ENCODE measurements around the gene SLC6A3. TPM values are rescaled to one million over a fixed set of nuclear protein-coding genes. Genes with fewer than 3 reads are reported as not detected.

The SLC6A3 gene
- total RNA-seq, 1 experiment from 2014 or later: not detected

DNA sequence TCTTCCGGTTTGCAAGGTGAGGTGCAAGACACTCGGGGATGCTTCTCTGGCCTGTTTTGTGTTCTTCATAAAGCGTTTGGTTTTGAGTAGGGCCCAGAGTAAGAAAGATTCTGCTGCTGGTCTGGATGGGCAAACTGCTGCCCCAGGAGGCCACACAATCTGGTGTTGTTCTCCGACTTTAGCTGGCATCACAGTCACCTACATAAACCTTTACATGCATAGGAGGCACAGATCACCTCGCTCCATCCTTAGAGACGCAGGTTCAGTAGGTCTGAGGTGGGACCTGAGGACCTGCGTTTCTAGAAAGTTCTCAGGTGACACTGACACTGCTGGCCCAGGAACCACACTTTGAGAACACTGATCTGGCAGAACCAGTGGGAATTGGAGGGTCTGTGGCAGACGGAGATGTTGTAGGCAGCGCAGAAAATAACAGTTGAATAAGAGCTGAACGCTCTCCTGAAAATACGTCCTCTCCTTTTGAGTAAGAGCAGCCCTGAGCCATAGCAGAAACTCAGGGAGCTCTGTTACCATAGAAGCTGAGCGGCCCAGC lies 3.9 kb upstream of the SLC6A3 start:
- H3K27me3 Mint-ChIP-seq (ENCODE audit: unreplicated experiment): peaks cover 47% of the 10 kb centered on the region
- H3K36me3 Mint-ChIP-seq (ENCODE audit: insufficient read depth, unreplicated experiment): no peaks in the 10 kb centered on the region
- TF ChIP-seq CTCF (IDR thresholded peaks at IDR 0.05; ENCODE audit: unreplicated experiment): no peak
- CTCF ChIA-PET: no interaction called here
- intact Hi-C loops (cut with micrococcal nuclease; ENCODE audit: unreplicated experiment): no loop called here
- peaks cover 4% of the 10 kb centered on the region for H3K9me3 Mint-ChIP-seq (ENCODE audit: low read depth, unreplicated experiment)
- BruUV-seq (replicated peaks): no TSS peak
- H3K4me1 Mint-ChIP-seq (ENCODE audit: low read depth, unreplicated experiment): no peaks in the 10 kb centered on the region
- no peak for DNase-seq
- no peak overlapping the region for H3K27ac Mint-ChIP-seq (ENCODE audit: unreplicated experiment)
- H3K4me3 Mint-ChIP-seq (ENCODE audit: low read depth, unreplicated experiment): no peak overlapping the region

- Mint-ChIP-seq H3K9me3 (ENCODE audit: low read depth, unreplicated experiment) (peaks cover 1% of the 10 kb centered on the region), H3K27ac (ENCODE audit: unreplicated experiment) (no peak overlapping the region), H3K4me1 (ENCODE audit: low read depth, unreplicated experiment) (no peaks in the 10 kb centered on the region), H3K4me3 (ENCODE audit: low read depth, unreplicated experiment) (no peak overlapping the region), H3K36me3 (ENCODE audit: insufficient read depth, unreplicated experiment) (no peaks in the 10 kb centered on the region), H3K27me3 (ENCODE audit: unreplicated experiment) (peaks cover 53% of the 10 kb centered on the region)
- TF ChIP-seq CTCF (IDR thresholded peaks at IDR 0.05; ENCODE audit: unreplicated experiment): no peak
- DNase-seq: no peak
- CTCF ChIA-PET: no interaction called here
- BruUV-seq (replicated peaks): no TSS peak
- intact Hi-C loops (cut with micrococcal nuclease; ENCODE audit: unreplicated experiment): no loop called here
These were observed 3.3 kb upstream of the SLC6A3 start for GRCh38 chr5:1448511-1449011.

- no peak overlapping the region for H3K27ac Mint-ChIP-seq (ENCODE audit: unreplicated experiment)
- H3K27me3 Mint-ChIP-seq (ENCODE audit: unreplicated experiment): peaks cover 60% of the 10 kb centered on the region
- no peak overlapping the region for H3K4me3 Mint-ChIP-seq (ENCODE audit: low read depth, unreplicated experiment)
- no peak for TF ChIP-seq CTCF (IDR thresholded peaks at IDR 0.05; ENCODE audit: unreplicated experiment)
- DNase-seq: no peak
- CTCF ChIA-PET: no interaction called here
- BruUV-seq (replicated peaks): no TSS peak
- no peaks in the 10 kb centered on the region for H3K36me3 Mint-ChIP-seq (ENCODE audit: insufficient read depth, unreplicated experiment)
- H3K9me3 Mint-ChIP-seq (ENCODE audit: low read depth, unreplicated experiment): no peaks in the 10 kb centered on the region
- intact Hi-C loops (cut with micrococcal nuclease; ENCODE audit: unreplicated experiment): no loop called here
- H3K4me1 Mint-ChIP-seq (ENCODE audit: low read depth, unreplicated experiment): no peaks in the 10 kb centered on the region
These were observed 2.6 kb upstream of the SLC6A3 start for GRCh38 chr5:1447671-1448361.

GRCh38 chr5:1446602-1447343 lies 1.5 kb upstream of the SLC6A3 start:
- no peak for TF ChIP-seq CTCF (IDR thresholded peaks at IDR 0.05; ENCODE audit: unreplicated experiment)
- no peak for DNase-seq
- CTCF ChIA-PET: interaction anchor here (0.7 kb wide), 1 partner anchor 197 kb away, joined by 6 read pairs; no protein-coding TSS in a partner anchor
- Mint-ChIP-seq H3K27ac (ENCODE audit: unreplicated experiment) (no peak overlapping the region), H3K9me3 (ENCODE audit: low read depth, unreplicated experiment) (no peaks in the 10 kb centered on the region), H3K27me3 (ENCODE audit: unreplicated experiment) (peaks cover 66% of the 10 kb centered on the region), H3K36me3 (ENCODE audit: insufficient read depth, unreplicated experiment) (no peaks in the 10 kb centered on the region), H3K4me1 (ENCODE audit: low read depth, unreplicated experiment) (no peaks in the 10 kb centered on the region), H3K4me3 (ENCODE audit: low read depth, unreplicated experiment) (no peak overlapping the region)
- intact Hi-C loops (cut with micrococcal nuclease; ENCODE audit: unreplicated experiment): no loop called here
- BruUV-seq (replicated peaks): no TSS peak
